Esophagus muscularis mucosa (tissue), 4 donors: Measurements from ENCODE around the gene DEFB124. TPM values are rescaled to one million over a fixed set of nuclear protein-coding genes. Genes with fewer than 3 reads are reported as not detected.

Source experiments
- DNase-seq: peaks from one replicate; pipeline ENCODE4 v3.0.0-alpha.2; 2017; ENCODE audit errors: extremely low spot score
- H3K27ac ChIP-seq, 4 donors: fragments of 200-600 bp; sonication (generic); replicated peaks in 1 of 4; 1 replicate in 3 of 4; 2 replicates in 1 of 4; pipeline ENCODE4 v1.5.1; 2016 to 2019; ENCODE audit warnings: mild to moderate bottlenecking in 1 of 4
- H3K27me3 ChIP-seq, 4 donors: fragments of 200-600 bp; sonication (generic); one replicate each; pipeline versions ENCODE4 v1.5.1 to v1.6.0; 2016 to 2019
- H3K36me3 ChIP-seq, 4 donors: fragments of 200-600 bp; sonication (generic); one replicate each; pipeline ENCODE4 v1.5.1; 2016 to 2019
- H3K4me1 ChIP-seq, 4 donors: fragments of 200-600 bp; sonication (generic); one replicate each; pipeline ENCODE4 v1.5.1; 2016 to 2019
- H3K4me3 ChIP-seq, 4 donors: fragments of 200-600 bp; sonication (generic); 1 replicate in 2 of 4; 2 replicates in 2 of 4; pipeline ENCODE4 v1.5.1; 2016 to 2019; ENCODE audit warnings: mild to moderate bottlenecking in 4 of 4, moderate library complexity in 1 of 4
- H3K9me3 ChIP-seq, 4 donors: fragments of 200-600 bp; sonication (generic); 1 replicate in 3 of 4; 2 replicates in 1 of 4; pipeline ENCODE4 v1.5.1; 2016 to 2019
- CTCF ChIP-seq, 3 experiments: fragments of 200-600 bp in 2 of 3; fragments of 450-650 bp in 1 of 3; sonication (generic) in 2 of 3; IDR thresholded peaks; one replicate each; pipeline ENCODE4 v1.5.1; 2017 to 2019; ENCODE audit warnings: antibody characterized with exemption in 3 of 3, mild to moderate bottlenecking in 2 of 3, moderate library complexity in 1 of 3
- EP300 ChIP-seq: sonication (generic); formaldehyde crosslinking; IDR thresholded peaks from one replicate; pipeline ENCODE4 v1.6.1; 2017; ENCODE audit warnings: antibody characterized with exemption
- POLR2A ChIP-seq: fragments of 450-650 bp; IDR thresholded peaks from one replicate; pipeline ENCODE4 v1.6.1; 2017; ENCODE audit warnings: antibody characterized with exemption, moderate library complexity, mild to moderate bottlenecking, low read depth
- POLR2AphosphoS5 ChIP-seq, 2 donors: sonication (generic); formaldehyde crosslinking; IDR thresholded peaks; one replicate each; pipeline ENCODE4 v1.6.1; 2017; ENCODE audit warnings: antibody characterized with exemption in 2 of 2
- WGBS: methylation state at CpG from one replicate; pipeline ENCODE4 v1.1.5; 2018; 5-methylcytosine and 5-hydroxymethylcytosine counted together
- intact Hi-C: fragments of 100-400 bp; cut with DNase I; formaldehyde crosslinking; loops from one replicate; pipeline ENCODE4 v1.15.1; 2023
- total RNA-seq, 4 donors: library from RNA; depleted of rRNA; stranded (reverse); fragments of >200 nt; gene quantifications; one replicate each; pipeline versions ENCODE4 v1.1.0 to v1.2.1, GENCODE V29; 2016

Gene DEFB124
- total RNA-seq, 4 donors from 2014 or later = not detected

- no peaks in the 10 kb centered on the region for H3K9me3 ChIP-seq
- H3K27me3 ChIP-seq = no peaks in the 10 kb centered on the region
- H3K36me3 ChIP-seq = peaks cover 0 to 14% (median 5%) of the 10 kb centered on the region in 4 donors
- peaks cover 43 to 62% (median 52%) of the 10 kb centered on the region in 4 donors for H3K4me1 ChIP-seq
- TF ChIP-seq EP300 = no peak
- no peak for TF ChIP-seq CTCF (IDR thresholded peaks at IDR 0.05)
- no peak for TF ChIP-seq POLR2A
- TF ChIP-seq POLR2AphosphoS5 (IDR thresholded peaks at IDR 0.05) = no peak
- peak overlapping the region in 1 of 4 donors; percentile 96 for H3K4me3 ChIP-seq
- peak overlapping the region in 1 of 4 donors; percentile 84 for H3K27ac ChIP-seq
- WGBS = 83% methylated on average over 2 of the region's 2 CpGs
- intact Hi-C loops = no loop called here
- no peak for DNase-seq
Observed at GRCh38 chr20:31516651-31517050, 41.7 kb upstream of the DEFB124 start.

GRCh38 chr20:31516166-31516565, 41.2 kb upstream of the DEFB124 start:
- Histone ChIP-seq H3K27me3 (no peaks in the 10 kb centered on the region), H3K4me1 (peaks cover 38 to 62% (median 50%) of the 10 kb centered on the region in 4 donors), H3K27ac (peak overlapping the region in 1 of 4 donors; percentile 84), H3K36me3 (peaks cover 0 to 14% (median 5%) of the 10 kb centered on the region in 4 donors), H3K4me3 (peak overlapping the region in 3 of 4 donors; percentile 87 to 96 (median 96)), H3K9me3 (no peaks in the 10 kb centered on the region)
- no peak for TF ChIP-seq CTCF (IDR thresholded peaks at IDR 0.05)
- no peak for TF ChIP-seq EP300
- no peak for TF ChIP-seq POLR2A
- no peak for TF ChIP-seq POLR2AphosphoS5 (IDR thresholded peaks at IDR 0.05)
- intact Hi-C loops = no loop called here
- WGBS = 91% methylated on average over 4 of the region's 4 CpGs
- DNase-seq = no peak

- H3K27ac ChIP-seq = peak overlapping the region in 1 of 4 donors; percentile 84
- H3K9me3 ChIP-seq = no peaks in the 10 kb centered on the region
- no peaks in the 10 kb centered on the region for H3K27me3 ChIP-seq
- H3K36me3 ChIP-seq = peaks cover 0 to 14% (median 3%) of the 10 kb centered on the region in 4 donors
- peaks cover 36 to 60% (median 50%) of the 10 kb centered on the region in 4 donors for H3K4me1 ChIP-seq
- TF ChIP-seq POLR2A (no peak), CTCF (IDR thresholded peaks at IDR 0.05) (no peak), POLR2AphosphoS5 (IDR thresholded peaks at IDR 0.05) (no peak), EP300 (no peak)
- H3K4me3 ChIP-seq = peak overlapping the region; percentile 75 to 96 (median 92)
- intact Hi-C loops = no loop called here
- 82% methylated on average over 3 of the region's 3 CpGs for WGBS
- DNase-seq = no peak
Observed at GRCh38 chr20:31515775-31516107, 40.8 kb upstream of the DEFB124 start.

- DNase-seq = no peak
- Histone ChIP-seq H3K27ac (peak overlapping the region; percentile 81 to 86 (median 83)), H3K4me1 (peaks cover 30 to 55% (median 48%) of the 10 kb centered on the region in 4 donors), H3K4me3 (peak overlapping the region; percentile 75 to 96 (median 92)), H3K36me3 (peaks cover 0 to 14% (median under 1%) of the 10 kb centered on the region in 4 donors), H3K27me3 (no peaks in the 10 kb centered on the region), H3K9me3 (no peaks in the 10 kb centered on the region)
- 17% methylated on average over 4 of the region's 4 CpGs for WGBS
- no peak for TF ChIP-seq EP300
- TF ChIP-seq CTCF (IDR thresholded peaks at IDR 0.05) = no peak
- TF ChIP-seq POLR2AphosphoS5 (IDR thresholded peaks at IDR 0.05) = no peak
- TF ChIP-seq POLR2A = no peak
- intact Hi-C loops = no loop called here
Observed at GRCh38 chr20:31515072-31515774, 40.3 kb upstream of the DEFB124 start.
